ENCODE measurements around the gene SLC33A1. TPM values are rescaled to one million over a fixed set of nuclear protein-coding genes. Genes with fewer than 3 reads are reported as not detected.

Gene SLC33A1
- total RNA-seq, 1 experiment from 2014 or later, result 26.1 TPM

GRCh38 chr3:155890671-155891190 lies 36.5 kb upstream of the SLC33A1 start:
- no peak overlapping the region for H3K4me3 ChIP-seq (ENCODE audit: low read depth, low read length, poor library complexity, severe bottlenecking)
- peaks cover 24% of the 10 kb centered on the region for H3K4me1 ChIP-seq (ENCODE audit: insufficient read depth, low read length, poor library complexity, severe bottlenecking)
- H3K27ac ChIP-seq (ENCODE audit: low read depth, low read length, poor library complexity, severe bottlenecking), result no peak overlapping the region
- H3K36me3 ChIP-seq (ENCODE audit: insufficient read depth, low read length, poor library complexity, severe bottlenecking), result peaks cover 13% of the 10 kb centered on the region
- ChIA-PET CTCF (interaction anchor here (0.5 kb wide), 1 partner anchor 24 kb away, joined by 4 read pairs; no protein-coding TSS in a partner anchor), POLR2A (ENCODE audit: low non-redundant PET) (no interaction called here)
- TF ChIP-seq CTCF (conservative IDR thresholded peaks at IDR 0.05; ENCODE audit: low read depth, low read length) (no peak), EZH2 (IDR thresholded peaks at IDR 0.05; ENCODE audit: borderline replicate concordance, low read depth, low read length, poor library complexity, severe bottlenecking) (no peak)
- no peaks in the 10 kb centered on the region for H3K9me3 ChIP-seq (ENCODE audit: low read depth, low read length, poor library complexity, severe bottlenecking)
- BruUV-seq (replicated peaks), result no TSS peak
- no peaks in the 10 kb centered on the region for H3K27me3 ChIP-seq (replicated peaks; ENCODE audit: insufficient read depth, low read depth, low read length, poor library complexity)
- intact Hi-C loops (cut with micrococcal nuclease; ENCODE audit: unreplicated experiment), result no loop called here
- peak; percentile 33 for DNase-seq (ENCODE audit: low spot score)

- Histone ChIP-seq H3K27me3 (replicated peaks; ENCODE audit: insufficient read depth, low read depth, low read length, poor library complexity) (no peaks in the 10 kb centered on the region), H3K9me3 (ENCODE audit: low read depth, low read length, poor library complexity, severe bottlenecking) (no peaks in the 10 kb centered on the region), H3K4me1 (ENCODE audit: insufficient read depth, low read length, poor library complexity, severe bottlenecking) (peaks cover 24% of the 10 kb centered on the region), H3K4me3 (ENCODE audit: low read depth, low read length, poor library complexity, severe bottlenecking) (no peak overlapping the region), H3K27ac (ENCODE audit: low read depth, low read length, poor library complexity, severe bottlenecking) (no peak overlapping the region), H3K36me3 (ENCODE audit: insufficient read depth, low read length, poor library complexity, severe bottlenecking) (peaks cover 8% of the 10 kb centered on the region)
- no peak for DNase-seq (ENCODE audit: low spot score)
- no peak for TF ChIP-seq EZH2 (IDR thresholded peaks at IDR 0.05; ENCODE audit: borderline replicate concordance, low read depth, low read length, poor library complexity, severe bottlenecking)
- no peak for TF ChIP-seq CTCF (conservative IDR thresholded peaks at IDR 0.05; ENCODE audit: low read depth, low read length)
- intact Hi-C loops (cut with micrococcal nuclease; ENCODE audit: unreplicated experiment), result no loop called here
- BruUV-seq (replicated peaks), result no TSS peak
- CTCF ChIA-PET, result no interaction called here
- POLR2A ChIA-PET (ENCODE audit: low non-redundant PET), result no interaction called here
Observed at GRCh38 chr3:155889952-155890351, 35.7 kb upstream of the SLC33A1 start.

GRCh38 chr3:155889212-155889611 lies 35.0 kb upstream of the SLC33A1 start:
- no TSS peak for BruUV-seq (replicated peaks)
- DNase-seq (ENCODE audit: low spot score), result no peak
- Histone ChIP-seq H3K27ac (ENCODE audit: low read depth, low read length, poor library complexity, severe bottlenecking) (no peak overlapping the region), H3K36me3 (ENCODE audit: insufficient read depth, low read length, poor library complexity, severe bottlenecking) (peaks cover under 1% of the 10 kb centered on the region), H3K4me1 (ENCODE audit: insufficient read depth, low read length, poor library complexity, severe bottlenecking) (peaks cover 24% of the 10 kb centered on the region), H3K4me3 (ENCODE audit: low read depth, low read length, poor library complexity, severe bottlenecking) (no peak overlapping the region), H3K27me3 (replicated peaks; ENCODE audit: insufficient read depth, low read depth, low read length, poor library complexity) (no peaks in the 10 kb centered on the region), H3K9me3 (ENCODE audit: low read depth, low read length, poor library complexity, severe bottlenecking) (no peaks in the 10 kb centered on the region)
- TF ChIP-seq CTCF (conservative IDR thresholded peaks at IDR 0.05; ENCODE audit: low read depth, low read length), result no peak
- no peak for TF ChIP-seq EZH2 (IDR thresholded peaks at IDR 0.05; ENCODE audit: borderline replicate concordance, low read depth, low read length, poor library complexity, severe bottlenecking)
- CTCF ChIA-PET, result no interaction called here
- POLR2A ChIA-PET (ENCODE audit: low non-redundant PET), result no interaction called here
- intact Hi-C loops (cut with micrococcal nuclease; ENCODE audit: unreplicated experiment), result no loop called here

Data from A673 (cell line).